GM21619 (cell line): ENCODE results near the gene MRPL24.

ENCODE experiments used
- ATAC-seq: cut with Tn5 transposase; IDR thresholded peaks from one replicate; pipeline ENCODE4 v1.9.1; 2021; ENCODE audit not compliant: unreplicated experiment

The MRPL24 gene

DNA sequence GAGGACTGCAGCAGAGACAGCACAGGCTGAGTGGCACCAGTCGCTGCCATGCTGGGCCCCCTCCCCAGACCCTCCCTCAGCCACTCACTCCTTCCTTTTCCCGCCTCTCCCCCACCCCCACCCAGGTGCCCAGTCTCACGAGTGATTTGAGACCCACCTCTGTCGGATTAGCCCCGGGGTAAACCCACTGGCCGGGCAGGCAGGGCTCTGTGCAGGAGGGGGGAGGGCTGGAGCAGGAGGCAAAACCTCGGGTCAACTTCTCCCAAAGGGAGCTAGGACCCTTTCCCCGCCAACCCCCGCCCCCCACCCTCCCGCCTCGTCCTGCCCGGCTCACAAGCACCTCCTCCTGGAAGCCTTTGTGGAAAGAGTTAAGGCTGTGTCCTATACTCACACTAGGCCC is 3.5 kb upstream of the MRPL24 start:
- no peak for ATAC-seq

GRCh38 chr1:156743367-156744302 is 2.7 kb upstream of the MRPL24 start:
- no peak for ATAC-seq

DNA sequence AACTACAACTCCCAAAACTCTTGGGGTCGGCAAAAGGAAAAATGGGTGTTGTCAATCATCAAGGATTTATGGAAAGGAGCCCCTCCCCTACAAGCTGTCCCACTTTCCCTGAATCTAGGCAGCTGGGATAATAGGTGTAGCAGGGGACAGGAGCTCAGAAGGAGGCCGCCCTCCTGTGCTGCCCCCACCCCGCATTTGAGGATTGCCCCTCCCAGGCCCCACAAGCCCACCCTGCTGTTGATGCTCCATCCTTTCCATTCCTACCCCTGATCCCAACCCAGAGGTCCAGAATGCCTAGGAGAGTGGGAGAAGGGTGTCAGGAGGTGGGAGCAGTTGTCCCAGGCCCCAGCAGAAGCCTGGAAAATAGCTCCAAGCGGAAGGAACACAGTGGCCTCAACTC is 1.9 kb upstream of the MRPL24 start:
- ATAC-seq, result no peak

DNA sequence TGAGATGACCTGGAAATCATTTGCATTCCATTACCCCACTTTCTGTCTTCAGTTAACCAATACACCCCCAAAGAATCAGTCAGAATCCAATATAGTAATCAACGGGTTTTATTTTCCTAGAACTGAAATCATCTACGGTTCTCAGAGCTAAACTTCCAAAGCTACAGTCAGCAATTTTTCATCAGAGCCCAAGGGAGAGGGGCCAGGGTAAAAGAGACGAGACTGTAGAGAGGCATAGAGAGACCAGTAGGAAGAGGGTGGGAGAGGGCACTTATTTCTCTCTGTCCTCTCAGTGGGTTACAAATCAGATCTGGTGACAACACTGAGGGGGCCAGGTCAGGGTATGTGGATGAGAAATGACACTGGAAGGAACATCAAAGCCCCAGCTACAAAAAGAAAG is 1.1 kb upstream of the MRPL24 start:
- ATAC-seq, result no peak

DNA sequence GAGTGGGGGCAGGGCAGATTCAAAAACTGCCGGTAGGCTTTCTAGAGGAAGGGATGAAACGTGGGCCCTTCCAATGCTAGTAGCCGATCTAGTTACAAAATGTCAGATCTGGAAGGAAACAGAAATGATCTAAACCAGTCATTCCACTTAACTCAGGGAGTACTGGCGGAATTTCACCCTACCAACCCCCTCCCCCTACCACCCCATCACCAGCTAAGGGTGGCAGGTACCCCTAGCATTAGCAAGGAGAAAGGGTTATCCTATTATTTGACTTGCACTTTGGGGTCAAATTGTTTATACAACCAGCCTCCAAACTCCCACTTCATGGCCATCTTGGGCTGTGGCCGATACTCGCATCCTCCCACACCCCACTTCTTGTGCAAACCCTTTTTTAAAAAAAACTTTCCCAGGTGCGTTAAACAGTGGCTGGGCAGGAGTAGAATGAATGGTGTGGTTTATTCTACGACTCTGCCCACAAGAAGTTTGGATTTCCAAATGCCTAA is 644 bp upstream of the MRPL24 start:
- no peak for ATAC-seq

GRCh38 chr1:156740237-156740740 is 599 bp downstream of the MRPL24 start:
- ATAC-seq, result no peak

- no peak for ATAC-seq
Observed at GRCh38 chr1:156738916-156739315, 2.0 kb downstream of the MRPL24 start.

DNA sequence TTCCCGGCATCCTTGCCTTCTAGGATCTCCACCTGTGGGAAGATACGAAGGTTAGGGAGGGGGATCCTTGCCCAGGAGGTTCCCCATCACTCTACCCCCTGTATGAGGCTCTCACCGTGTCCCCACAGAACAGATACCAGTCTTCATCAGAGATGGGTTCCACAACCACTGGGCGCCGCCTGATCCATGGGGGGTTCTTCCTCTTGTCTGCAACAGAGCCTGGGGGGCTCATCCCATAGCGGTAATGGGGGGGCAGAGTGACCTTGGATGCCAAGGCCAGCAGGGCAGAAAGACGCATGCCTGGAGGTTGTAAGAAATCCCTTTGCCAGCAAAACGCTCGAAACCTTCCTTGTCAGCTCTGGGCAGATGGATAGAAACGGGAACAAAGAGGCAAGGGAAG is 2.5 kb downstream of the MRPL24 start:
- no peak for ATAC-seq

DNA sequence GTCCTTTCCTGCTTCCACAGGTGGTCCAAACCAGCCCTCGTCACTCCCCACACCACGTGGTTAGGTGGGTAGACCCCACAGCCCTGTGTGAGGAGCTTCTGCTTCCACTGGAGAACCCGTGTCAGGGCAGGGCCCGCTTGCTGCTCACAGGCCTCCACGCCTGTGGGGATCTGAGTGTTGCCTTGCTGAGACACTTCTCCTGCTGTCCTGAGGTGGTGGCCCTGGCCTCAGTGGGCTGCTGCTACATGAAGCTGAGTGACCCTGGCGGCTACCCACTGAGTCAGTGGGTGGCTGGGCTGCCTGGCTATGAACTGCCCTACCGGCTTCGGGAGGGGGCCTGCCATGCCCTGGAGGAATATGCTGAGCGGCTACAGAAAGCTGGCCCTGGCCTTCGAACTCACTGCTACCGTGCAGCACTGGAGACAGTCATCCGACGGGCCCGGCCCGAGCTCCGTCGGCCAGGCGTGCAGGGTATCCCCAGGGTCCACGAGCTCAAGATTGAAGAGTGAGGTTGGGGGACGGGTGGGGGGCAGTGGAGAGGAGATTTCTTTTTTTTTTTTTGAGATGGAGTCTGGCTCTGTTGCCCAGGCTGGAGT is 6.8 kb downstream of the MRPL24 start:
- ATAC-seq, result no peak

- ATAC-seq, result peak; percentile 80
Observed at GRCh38 chr1:156728599-156729462, 12.1 kb downstream of the MRPL24 start, which contains the start of gene ISG20L2. Gene ISG20L2 (minus strand): TSS chr1:156728766. CDS start chr1:156727652, 1,114 bp downstream.

DNA sequence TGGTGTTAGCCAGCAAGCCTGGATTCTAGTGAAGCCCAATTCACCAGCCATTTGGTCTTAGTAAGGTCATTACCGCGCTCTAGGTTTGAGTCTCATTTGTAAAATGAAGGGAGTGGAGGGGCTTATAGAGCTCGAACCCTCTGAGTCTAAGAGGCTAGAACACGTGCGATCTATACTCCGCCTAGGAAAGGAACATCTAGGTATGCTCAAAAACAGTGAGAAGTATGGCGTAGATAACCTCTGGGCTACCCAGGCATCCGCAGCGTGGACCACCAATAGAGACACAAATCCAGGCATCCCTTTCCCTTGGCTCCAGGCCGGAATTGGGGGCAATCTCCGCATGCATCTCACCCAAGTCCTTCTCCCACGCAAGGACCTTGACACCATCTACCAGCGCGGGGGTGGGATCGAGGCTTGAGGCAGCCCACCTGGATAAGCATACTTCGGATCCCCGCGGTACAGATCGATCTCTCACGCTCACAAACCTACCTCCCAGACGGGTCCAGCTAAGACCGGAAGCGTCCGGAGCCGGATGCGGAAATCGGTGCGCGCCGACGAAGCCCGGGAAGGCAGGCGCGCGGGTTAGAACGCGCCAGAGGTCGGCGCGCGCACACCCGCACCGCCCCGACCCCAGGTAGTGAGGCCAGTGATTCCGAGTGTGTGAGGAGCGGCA is 12.8 kb downstream of the MRPL24 start, which contains the start of gene METTL25B:
Gene METTL25B, plus strand, starts transcription at position 544 of the 673 bp plus-strand sequence. CDS start 636 bp downstream, outside the sequence.
- ATAC-seq, result peak; percentile 50

DNA sequence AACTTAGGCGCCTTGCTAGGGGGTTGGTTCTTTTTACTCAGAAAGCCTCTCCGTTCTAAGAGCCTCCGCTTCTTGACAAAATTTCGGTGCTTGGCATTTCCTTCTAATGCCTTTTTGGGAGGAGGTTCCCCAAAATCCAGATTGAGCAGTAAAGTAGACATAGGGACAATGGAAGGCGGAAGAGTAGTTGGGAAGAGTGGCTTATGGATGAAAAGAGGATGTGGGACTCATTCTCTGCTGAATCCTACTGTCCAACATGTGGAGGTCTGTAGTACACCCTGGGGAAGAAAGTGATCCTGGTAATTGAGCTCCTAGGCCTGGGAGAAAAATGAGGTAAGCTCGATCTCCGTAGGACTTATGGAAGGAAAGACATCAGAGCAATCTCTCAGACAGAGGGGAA is 13.4 kb downstream of the MRPL24 start:
- ATAC-seq, result no peak

- no peak for ATAC-seq
Observed at GRCh38 chr1:156726549-156727226, 14.2 kb downstream of the MRPL24 start.

DNA sequence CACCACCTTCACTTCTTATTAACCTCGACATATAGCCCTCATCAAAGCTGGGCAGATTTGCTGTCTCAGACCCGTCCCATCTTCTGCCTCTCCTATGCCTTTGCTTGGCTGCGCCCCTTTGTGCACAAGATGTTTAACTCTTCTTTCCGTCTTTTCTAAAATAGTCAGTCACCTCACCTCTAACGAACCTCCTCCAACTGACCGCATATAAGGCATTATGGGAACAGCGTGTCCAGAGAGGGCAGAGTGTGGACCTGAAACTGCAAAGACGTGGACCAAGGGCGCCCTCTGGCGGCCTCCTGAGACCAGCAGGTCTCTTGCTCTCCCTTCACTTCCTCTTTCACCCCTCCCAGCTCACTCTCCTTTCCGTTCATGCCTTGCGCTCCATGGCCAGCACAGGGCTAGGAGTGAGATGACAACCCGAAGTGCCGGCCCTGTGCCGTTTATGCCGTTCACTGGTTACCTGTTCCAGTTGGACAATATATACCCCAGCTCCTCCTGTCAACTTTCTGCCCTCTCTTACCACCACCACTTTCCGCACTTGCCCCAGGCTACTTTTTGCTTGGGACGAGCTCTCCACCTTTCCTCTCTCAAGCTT is 15.1 kb downstream of the MRPL24 start:
- peak; percentile 34 for ATAC-seq

GRCh38 chr1:156721535-156721934 is 19.4 kb downstream of the MRPL24 start:
- ATAC-seq, result no peak

GRCh38 chr1:156721131-156721530 is 19.8 kb downstream of the MRPL24 start:
- no peak for ATAC-seq

- no peak for ATAC-seq
Observed at GRCh38 chr1:156717351-156717750, 23.5 kb downstream of the MRPL24 start.

DNA sequence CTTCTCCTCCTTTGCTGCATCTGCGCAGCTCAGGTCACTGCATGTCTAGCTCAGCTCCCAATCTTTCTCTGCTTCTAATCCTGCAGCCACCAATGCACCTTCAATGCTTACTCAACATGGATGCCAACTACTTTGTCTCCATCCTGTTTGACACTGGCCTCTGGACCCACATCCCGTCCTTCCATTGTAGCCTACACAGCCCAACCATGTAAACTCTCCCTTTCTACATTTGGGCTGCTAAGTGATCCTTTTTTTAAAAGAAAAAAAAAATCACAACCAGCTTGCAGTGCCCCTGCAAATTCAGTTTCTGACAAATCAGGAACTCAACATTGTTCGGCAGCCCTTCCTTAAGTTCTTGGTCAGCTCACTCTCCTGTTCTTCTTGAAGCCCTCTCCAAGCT is 26.1 kb downstream of the MRPL24 start:
- no peak for ATAC-seq

DNA sequence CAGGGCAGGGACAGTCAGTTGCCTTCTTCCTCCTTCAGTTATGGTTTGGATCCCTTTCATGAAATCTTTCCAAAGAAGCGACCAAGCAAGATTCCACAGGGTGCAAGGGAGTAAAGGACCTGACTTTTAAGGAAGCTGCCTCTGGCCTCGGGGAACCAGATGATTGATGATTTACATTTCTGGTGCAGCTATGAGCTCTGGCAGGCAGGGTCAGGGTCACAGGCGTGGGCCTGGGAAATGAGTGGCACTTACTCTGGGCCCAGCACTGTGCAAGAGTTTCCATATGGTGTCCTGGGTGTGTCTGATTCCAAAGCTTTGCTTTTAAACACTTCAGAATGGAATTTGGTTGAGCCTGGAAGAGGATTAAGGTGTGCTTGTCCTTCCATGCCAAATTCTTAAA is 28.3 kb downstream of the MRPL24 start:
- ATAC-seq, result no peak
